GM18519 (cell line): ENCODE measurements around the gene DICER1.
"Not testable (repeated sequence)": the region's sequence is repeated elsewhere in the genome, so short reads cannot be mapped to it uniquely, and the experiment has no call there.

ENCODE experiments used
- ATAC-seq: cut with Tn5 transposase; IDR thresholded peaks from one replicate; pipeline ENCODE4 v1.9.1; 2021; ENCODE audit warnings: mild to moderate bottlenecking, moderate library complexity; ENCODE audit not compliant: unreplicated experiment, low FRiP score

Gene DICER1

GRCh38 chr14:95157327-95158189 is at the start of gene DICER1:
Gene DICER1, minus strand, starts transcription at chr14:95157529. Its CDS starts 24,071 bp downstream, at chr14:95133458.
- ATAC-seq = peak; percentile 61

- no peak for ATAC-seq
Measured at GRCh38 chr14:95206534-95206933, 49.2 kb upstream of the DICER1 start.

- ATAC-seq = no peak
Measured at GRCh38 chr14:95204705-95205104, 47.4 kb upstream of the DICER1 start.

- ATAC-seq = not testable (repeated sequence)
Measured at GRCh38 chr14:95201745-95202144, 44.4 kb upstream of the DICER1 start.

GRCh38 chr14:95200404-95200803 is 43.1 kb upstream of the DICER1 start:
- no peak for ATAC-seq

GRCh38 chr14:95199298-95199983 is 42.1 kb upstream of the DICER1 start:
- no peak for ATAC-seq

GRCh38 chr14:95198320-95198719 is 41.0 kb upstream of the DICER1 start:
- ATAC-seq = no peak

GRCh38 chr14:95197551-95197950 is 40.2 kb upstream of the DICER1 start:
- no peak for ATAC-seq

- ATAC-seq = no peak
Measured at GRCh38 chr14:95196826-95197545, 39.7 kb upstream of the DICER1 start.

- ATAC-seq = no peak
Measured at GRCh38 chr14:95196268-95196667, 38.9 kb upstream of the DICER1 start.

- no peak for ATAC-seq
Measured at GRCh38 chr14:95195031-95195430, 37.7 kb upstream of the DICER1 start.

GRCh38 chr14:95193081-95193480 is 35.8 kb upstream of the DICER1 start:
- no peak for ATAC-seq

GRCh38 chr14:95192311-95192710 is 35.0 kb upstream of the DICER1 start:
- no peak for ATAC-seq

- ATAC-seq = no peak
Measured at GRCh38 chr14:95191445-95192199, 34.3 kb upstream of the DICER1 start.

GRCh38 chr14:95190857-95191256 is 33.5 kb upstream of the DICER1 start:
- ATAC-seq = no peak

- no peak for ATAC-seq
Measured at GRCh38 chr14:95190346-95190840, 33.1 kb upstream of the DICER1 start.

- ATAC-seq = no peak
Measured at GRCh38 chr14:95189367-95190132, 32.2 kb upstream of the DICER1 start.

- no peak for ATAC-seq
Measured at GRCh38 chr14:95188380-95188779, 31.1 kb upstream of the DICER1 start.

GRCh38 chr14:95185767-95186392 is 28.6 kb upstream of the DICER1 start:
- no peak for ATAC-seq
